Myocyte (in vitro differentiated cells): ENCODE data around the gene TTC13. TPM values are rescaled to one million over a fixed set of nuclear protein-coding genes. Genes with fewer than 3 reads are reported as not detected.

ENCODE experiments used
- DNase-seq: peaks from one replicate; pipeline ENCODE4 v3.0.0-alpha.2; 2012; ENCODE audit warnings: low read depth
- total RNA-seq: library from RNA; depleted of rRNA; stranded (reverse); fragments of >200 nt; gene quantifications from 2 replicates; pipeline ENCODE4 v1.2.3, GENCODE V29; 2014

The TTC13 gene
- total RNA-seq, 1 donor from 2014 or later, result 58.9 TPM

- no peak for DNase-seq
Measured at GRCh38 chr1:230907472-230908205, 71.0 kb downstream of the TTC13 start.

- no peak for DNase-seq
Measured at GRCh38 chr1:230906226-230906625, 72.4 kb downstream of the TTC13 start.

GRCh38 chr1:230905733-230906132 lies 72.9 kb downstream of the TTC13 start:
- no peak for DNase-seq

GRCh38 chr1:230902349-230902923 lies 76.2 kb downstream of the TTC13 start:
- DNase-seq, result no peak

- DNase-seq, result no peak
Measured at GRCh38 chr1:230901671-230902070, 77.0 kb downstream of the TTC13 start.

- no peak for DNase-seq
Measured at GRCh38 chr1:230900984-230901383, 77.7 kb downstream of the TTC13 start.

- DNase-seq, result no peak
Measured at GRCh38 chr1:230899841-230900251, 78.8 kb downstream of the TTC13 start.

- DNase-seq, result no peak
Measured at GRCh38 chr1:230898748-230899147, 79.9 kb downstream of the TTC13 start.

- no peak for DNase-seq
Measured at GRCh38 chr1:230898144-230898543, 80.5 kb downstream of the TTC13 start.

GRCh38 chr1:230896779-230897178 lies 81.9 kb downstream of the TTC13 start:
- peak; percentile 53 for DNase-seq

- DNase-seq, result no peak
Measured at GRCh38 chr1:230895452-230895851, 83.2 kb downstream of the TTC13 start.

- DNase-seq, result no peak
Measured at GRCh38 chr1:230894664-230895063, 84.0 kb downstream of the TTC13 start.

GRCh38 chr1:230894032-230894431 lies 84.6 kb downstream of the TTC13 start:
- no peak for DNase-seq

GRCh38 chr1:230892018-230892491 lies 86.6 kb downstream of the TTC13 start:
- no peak for DNase-seq

GRCh38 chr1:230891413-230891812 lies 87.2 kb downstream of the TTC13 start:
- no peak for DNase-seq

GRCh38 chr1:230884646-230885045 lies 94.0 kb downstream of the TTC13 start:
- no peak for DNase-seq

GRCh38 chr1:230883967-230884366 lies 94.7 kb downstream of the TTC13 start:
- no peak for DNase-seq

GRCh38 chr1:230879778-230880177 lies 98.9 kb downstream of the TTC13 start:
- no peak for DNase-seq

- peak; percentile 53 for DNase-seq
Measured at GRCh38 chr1:230878591-230878990, 100.1 kb downstream of the TTC13 start.

GRCh38 chr1:230877924-230878590 lies 100.6 kb downstream of the TTC13 start:
- DNase-seq, result no peak

GRCh38 chr1:230877146-230877923 lies 101.3 kb downstream of the TTC13 start:
- DNase-seq, result peak; percentile 52

- DNase-seq, result no peak
Measured at GRCh38 chr1:230876660-230877059, 102.0 kb downstream of the TTC13 start.
